K562 (cell line): ENCODE measurements around the gene COL5A1. TPM values are rescaled to one million over a fixed set of nuclear protein-coding genes. Genes with fewer than 3 reads are reported as not detected.

ENCODE experiments used
- ATAC-seq: fragments of 200-7000 bp; cut with Tn5 transposase; 3 replicates; pipeline ENCODE4 v1.9.1; 2020; ENCODE audit warnings: moderate library complexity
- BruUV-seq: library from RNA; stranded (reverse); fragments of 400-500 nt; replicated peaks from 2 replicates; lab custom pipeline; 2021; lab: Mats Ljungman, UMichigan
- CTCF ChIA-PET: fragments of 300-600 bp; formaldehyde crosslinking; extraction: SDS; loops from one replicate; lab custom pipeline; 2021; ENCODE audit warnings: low intra/inter-chr PET ratio; lab: Yijun Ruan, JAX
- POLR2A ChIA-PET: fragments of 300-600, 350-650 bp; sonication (Branson Sonifier 250); formaldehyde crosslinking; extraction: SDS; loops from one replicate; lab custom pipeline; 2021; ENCODE audit warnings: antibody characterized with exemption, inconsistent platforms; lab: Yijun Ruan, JAX
- DNase-seq, 4 experiments: peaks; one replicate each; pipeline versions ENCODE4 v3.0.0 to v3.0.0-alpha.2; 2011 to 2018; ENCODE audit warnings: low spot score in 3 of 4, mixed read lengths in 3 of 4; ENCODE audit errors: extremely low read depth in 1 of 4
- FAIRE-seq: peaks from 2 replicates; lab custom pipeline; 2011; peaks lifted over from hg19 to GRCh38; lab: Jason Lieb, UNC
- H2AFZ ChIP-seq: 2 replicates; pipeline ENCODE4 v1.6.0; 2011; ENCODE audit warnings: low read depth, low read length, control low read depth, inconsistent platforms
- H3K27ac ChIP-seq: fragments of 200-600 bp; 3 replicates; pipeline ENCODE4 v1.8.0; 2011; ENCODE audit warnings: low read depth, mild to moderate bottlenecking, control low read depth, inconsistent platforms, low read length, moderate library complexity, mixed read lengths; ENCODE audit errors: extremely low read depth
- H3K27me3 ChIP-seq, 2 experiments: fragments of 300-600 bp in 1 of 2; 2 replicates in 1 of 2; 3 replicates in 1 of 2; pipeline versions ENCODE4 v1.6.0 to v1.8.0; 2011; ENCODE audit warnings: inconsistent platforms in 2 of 2, low read length in 2 of 2, mild to moderate bottlenecking in 1 of 2, mixed read lengths in 1 of 2, moderate library complexity in 1 of 2; ENCODE audit not compliant: control insufficient read depth in 2 of 2, insufficient read depth in 2 of 2
- H3K36me3 ChIP-seq: fragments of 300-600 bp; 3 replicates; pipeline ENCODE4 v1.8.0; 2011; ENCODE audit warnings: mild to moderate bottlenecking, low read length, inconsistent platforms; ENCODE audit not compliant: control insufficient read depth, insufficient read depth
- H3K4me1 ChIP-seq, 2 experiments: fragments of 200-600 bp in 1 of 2; replicated peaks in 1 of 2; 2 replicates in 1 of 2; 3 replicates in 1 of 2; pipeline versions ENCODE4 v1.5.1 to v1.8.0; 2011; ENCODE audit warnings: inconsistent platforms in 2 of 2, low read length in 2 of 2, mild to moderate bottlenecking in 1 of 2, mixed read lengths in 1 of 2, moderate library complexity in 1 of 2; ENCODE audit not compliant: control insufficient read depth in 2 of 2, insufficient read depth in 2 of 2
- H3K4me2 ChIP-seq: 2 replicates; pipeline ENCODE4 v1.6.1; 2011; ENCODE audit warnings: low read length, control low read depth, inconsistent platforms, mixed read lengths; ENCODE audit not compliant: insufficient read depth
- H3K4me3 ChIP-seq: fragments of 200-600 bp; sonication (generic), shearing (Covaris generic); 2 replicates; pipeline ENCODE4 v1.5.1; 2016; ENCODE audit warnings: control low read depth, inconsistent platforms
- H3K79me2 ChIP-seq: fragments of 200-600 bp; 3 replicates; pipeline ENCODE4 v1.8.0; 2011; ENCODE audit warnings: low read length, inconsistent platforms; ENCODE audit not compliant: control insufficient read depth, insufficient read depth
- H3K9ac ChIP-seq, 2 experiments: 2 replicates each; pipeline versions ENCODE4 v1.6.0 to v1.6.1; 2011; ENCODE audit warnings: low read depth in 2 of 2, low read length in 2 of 2, control low read depth in 1 of 2, inconsistent platforms in 1 of 2, mild to moderate bottlenecking in 1 of 2, mixed read lengths in 1 of 2; ENCODE audit not compliant: insufficient read depth in 1 of 2
- H3K9me1 ChIP-seq: one replicate; pipeline ENCODE4 v1.6.0; 2011; ENCODE audit warnings: inconsistent platforms, mild to moderate bottlenecking, low read length, moderate library complexity; ENCODE audit not compliant: control insufficient read depth, insufficient read depth
- H3K9me3 ChIP-seq: replicated peaks from 2 replicates; pipeline ENCODE4 v1.5.1; 2011; ENCODE audit warnings: low read depth, low read length, inconsistent platforms; ENCODE audit not compliant: control insufficient read depth, insufficient read depth
- H4K20me1 ChIP-seq: replicated peaks from 2 replicates; pipeline ENCODE4 v1.6.1; 2011; ENCODE audit warnings: low read length, inconsistent platforms, mixed read lengths; ENCODE audit not compliant: control insufficient read depth, insufficient read depth
- CREB5 ChIP-seq: fragments of 250-450 bp; sonication (Bioruptor Pico); IDR thresholded peaks from 2 replicates; pipeline ENCODE4 v1.5.0; 2020; ENCODE audit warnings: mild to moderate bottlenecking
- CREBBP ChIP-seq: IDR thresholded peaks from one replicate; pipeline ENCODE4 v1.6.1; 2012; ENCODE audit warnings: low read depth, mild to moderate bottlenecking, control low read depth, inconsistent platforms, low read length
- ETS2 ChIP-seq: IDR thresholded peaks from 2 replicates; pipeline ENCODE4 v1.6.1; 2016; ENCODE audit warnings: borderline replicate concordance, missing genetic modification characterization, mild to moderate bottlenecking, moderate library complexity, missing compliant biosample characterization; ENCODE audit not compliant: poor library complexity, severe bottlenecking
- RBM25 ChIP-seq: fragments of 200-400 bp; formaldehyde crosslinking; IDR thresholded peaks from 2 replicates; pipeline ENCODE4 v1.6.1; 2018; ENCODE audit warnings: low read length, low read depth, moderate library complexity; ENCODE audit not compliant: severe bottlenecking
- TOE1 ChIP-seq, 2 experiments: fragments of 450-650 bp in 1 of 2; sonication (generic) in 1 of 2; formaldehyde crosslinking in 1 of 2; IDR thresholded peaks; 2 replicates each; pipeline versions ENCODE4 v1.7.1 to v1.8.0; 2016 to 2022; ENCODE audit warnings: borderline replicate concordance in 2 of 2, mild to moderate bottlenecking in 2 of 2, antibody characterized with exemption in 1 of 2, inconsistent platforms in 1 of 2, low read depth in 1 of 2, missing genetic modification reagents in 1 of 2, moderate library complexity in 1 of 2
- ZFP30 ChIP-seq: fragments of 250-450 bp; sonication (Bioruptor Pico); IDR thresholded peaks from 2 replicates; pipeline ENCODE4 v1.8.0; 2022; ENCODE audit warnings: moderate library complexity, mild to moderate bottlenecking, inconsistent platforms, borderline replicate concordance
- WGBS: fragments of 100-300 bp; shearing (Covaris generic); methylation state at CpG from one replicate; pipeline ENCODE4 v1.1.6; 2016; ENCODE audit warnings: low coverage, mixed read lengths; ENCODE audit not compliant: insufficient coverage; ENCODE audit errors: missing lambda C conversion rate; 5-methylcytosine and 5-hydroxymethylcytosine counted together
- in situ Hi-C: fragments of 300-500 bp; cut with MboI; formaldehyde crosslinking; loops from 4 replicates; pipeline ENCODE4 v1.15.0; 2018; ENCODE audit warnings: inconsistent platforms, mixed read lengths
- intact Hi-C: fragments of 100-400 bp; cut with micrococcal nuclease; formaldehyde crosslinking; loops from 2 replicates; pipeline ENCODE4 v1.14.2; 2022
- polyA plus RNA-seq, 8 experiments: library from polyadenylated mRNA; depleted of rRNA in 4 of 8; stranded (reverse) in 5 of 8; unstranded in 3 of 8; fragments of >200 nt; fragmentation: Nextera tagmentation in 2 of 8; fragmentation: Illumina TruSeq in 1 of 8; extraction: Ambion mirVana in 2 of 8; extraction: Trizol in 1 of 8; gene quantifications; 2 replicates each; pipeline versions ENCODE4 v1.2.1 to v1.2.3, GENCODE V29; 2011 to 2014; ENCODE audit warnings: inconsistent platforms in 1 of 8, missing spikeins in 1 of 8
- total RNA-seq, 7 experiments: library from RNA; depleted of rRNA in 6 of 7; stranded (reverse); fragments of >200 nt in 6 of 7; fragmentation: Illumina TruSeq in 2 of 7; extraction: Trizol in 2 of 7; gene quantifications; 2 replicates each; pipeline versions ENCODE4 v1.2.1 to v1.2.3, GENCODE V29; 2011 to 2021; ENCODE audit warnings: low replicate concordance in 1 of 7
- TF ChIP-seq, protein P1 (sequence below): fragments of 450-650 bp; IDR thresholded peaks from 2 replicates; pipeline ENCODE4 v1.6.1; 2017; ENCODE audit warnings: antibody characterized with exemption, mild to moderate bottlenecking

Gene COL5A1
- total and polyA plus RNA-seq, 9 of the 15 experiments (the other 6 are each of a cell fraction or from before 2014, with no cell fraction given): under 0.01 to 0.13 (median 0.04) TPM; not detected in 6

- Histone ChIP-seq H3K4me1 (no peaks in the 10 kb centered on the region; a peak in 1 of 5 replicates), H3K79me2 (no peaks in the 10 kb centered on the region), H3K9me3 (no peaks in the 10 kb centered on the region), H3K9me1 (no peaks in the 10 kb centered on the region), H3K27me3 (peaks cover 0 to 3% of the 10 kb centered on the region in 2 experiments; a peak in 2 of 5 replicates), H3K4me3 (no peak overlapping the region), H3K36me3 (no peaks in the 10 kb centered on the region), H3K4me2 (no peak overlapping the region), H3K27ac (no peak overlapping the region), H3K9ac (no peak overlapping the region), H4K20me1 (no peaks in the 10 kb centered on the region), H2AFZ (no peak overlapping the region)
- no TSS peak for BruUV-seq
- ChIA-PET CTCF (no interaction called here), POLR2A (interaction anchor here (0.5 kb wide), 1 partner anchor 177 kb away, joined by 3 read pairs; no protein-coding TSS in a partner anchor)
- DNase-seq (no peak), FAIRE-seq (no peak), ATAC-seq (no peak)
- TF ChIP-seq ETS2 (tag): no peak
- intact Hi-C loops (no loop called here), in situ Hi-C loops (no loop called here)
- 23% methylated on average over 6 of the region's 12 CpGs for WGBS
These were observed 69.3 kb downstream of the COL5A1 start for GRCh38 chr9:134710901-134711300.

- Histone ChIP-seq H4K20me1 (no peaks in the 10 kb centered on the region), H3K4me3 (no peak overlapping the region), H3K27me3 (peaks cover 0 to 8% of the 10 kb centered on the region in 2 experiments; a peak in 2 of 5 replicates), H2AFZ (no peak overlapping the region), H3K9me3 (no peaks in the 10 kb centered on the region), H3K79me2 (no peaks in the 10 kb centered on the region), H3K36me3 (no peaks in the 10 kb centered on the region), H3K9me1 (no peaks in the 10 kb centered on the region), H3K27ac (no peak overlapping the region), H3K9ac (no peak overlapping the region), H3K4me2 (no peak overlapping the region), H3K4me1 (no peaks in the 10 kb centered on the region; a peak in 1 of 5 replicates)
- BruUV-seq: no TSS peak
- FAIRE-seq (no peak), DNase-seq (no peak), ATAC-seq (no peak)
- intact Hi-C loops (no loop called here), in situ Hi-C loops (no loop called here)
- POLR2A ChIA-PET: no interaction called here
- 0% methylated on average over 1 of the region's 2 CpGs for WGBS
- CTCF ChIA-PET: no interaction called here
- TF ChIP-seq TOE1 (IDR thresholded peaks at IDR 0.05; ENCODE audit: borderline replicate concordance) (no peak), TOE1 (CRISPR knock-in tag; IDR thresholded peaks at IDR 0.05; ENCODE audit: borderline replicate concordance, low read depth) (no peak), CREBBP (no peak), ZFP30 (CRISPR knock-in tag) (no peak), CREB5 (CRISPR knock-in tag) (no peak), RBM25 (no peak)
- TF ChIP-seq, protein P1, sequence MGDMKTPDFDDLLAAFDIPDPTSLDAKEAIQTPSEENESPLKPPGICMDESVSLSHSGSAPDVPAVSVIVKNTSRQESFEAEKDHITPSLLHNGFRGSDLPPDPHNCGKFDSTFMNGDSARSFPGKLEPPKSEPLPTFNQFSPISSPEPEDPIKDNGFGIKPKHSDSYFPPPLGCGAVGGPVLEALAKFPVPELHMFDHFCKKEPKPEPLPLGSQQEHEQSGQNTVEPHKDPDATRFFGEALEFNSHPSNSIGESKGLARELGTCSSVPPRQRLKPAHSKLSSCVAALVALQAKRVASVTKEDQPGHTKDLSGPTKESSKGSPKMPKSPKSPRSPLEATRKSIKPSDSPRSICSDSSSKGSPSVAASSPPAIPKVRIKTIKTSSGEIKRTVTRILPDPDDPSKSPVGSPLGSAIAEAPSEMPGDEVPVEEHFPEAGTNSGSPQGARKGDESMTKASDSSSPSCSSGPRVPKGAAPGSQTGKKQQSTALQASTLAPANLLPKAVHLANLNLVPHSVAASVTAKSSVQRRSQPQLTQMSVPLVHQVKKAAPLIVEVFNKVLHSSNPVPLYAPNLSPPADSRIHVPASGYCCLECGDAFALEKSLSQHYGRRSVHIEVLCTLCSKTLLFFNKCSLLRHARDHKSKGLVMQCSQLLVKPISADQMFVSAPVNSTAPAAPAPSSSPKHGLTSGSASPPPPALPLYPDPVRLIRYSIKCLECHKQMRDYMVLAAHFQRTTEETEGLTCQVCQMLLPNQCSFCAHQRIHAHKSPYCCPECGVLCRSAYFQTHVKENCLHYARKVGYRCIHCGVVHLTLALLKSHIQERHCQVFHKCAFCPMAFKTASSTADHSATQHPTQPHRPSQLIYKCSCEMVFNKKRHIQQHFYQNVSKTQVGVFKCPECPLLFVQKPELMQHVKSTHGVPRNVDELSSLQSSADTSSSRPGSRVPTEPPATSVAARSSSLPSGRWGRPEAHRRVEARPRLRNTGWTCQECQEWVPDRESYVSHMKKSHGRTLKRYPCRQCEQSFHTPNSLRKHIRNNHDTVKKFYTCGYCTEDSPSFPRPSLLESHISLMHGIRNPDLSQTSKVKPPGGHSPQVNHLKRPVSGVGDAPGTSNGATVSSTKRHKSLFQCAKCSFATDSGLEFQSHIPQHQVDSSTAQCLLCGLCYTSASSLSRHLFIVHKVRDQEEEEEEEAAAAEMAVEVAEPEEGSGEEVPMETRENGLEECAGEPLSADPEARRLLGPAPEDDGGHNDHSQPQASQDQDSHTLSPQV: no peak
These were observed 70.6 kb downstream of the COL5A1 start for GRCh38 chr9:134712243-134712642.
